ENCODE measurements around the gene KRTAP3-3.

KRTAP3-3 gene

DNA sequence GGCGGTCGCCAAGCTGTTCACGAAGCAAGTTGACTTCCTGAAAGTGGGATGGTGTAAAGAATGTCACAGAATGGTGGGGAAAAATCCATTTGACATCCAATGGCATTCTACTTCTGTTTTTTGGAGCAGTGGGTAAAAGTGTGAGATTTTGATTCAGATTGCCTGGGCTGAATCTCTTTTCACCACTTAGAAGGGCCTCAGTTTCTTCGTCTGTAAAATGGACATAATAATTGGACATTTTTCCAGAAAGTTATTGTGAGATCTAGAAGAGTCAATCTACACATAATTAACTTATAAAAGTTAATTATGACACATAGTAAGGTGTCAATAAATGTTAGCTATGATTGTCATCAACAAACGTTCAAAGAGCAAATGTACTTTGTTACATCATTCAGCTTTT lies 12.8 kb downstream of the KRTAP3-3 start:
- Histone ChIP-seq H3K79me1 (ENCODE audit: low read length) (peaks cover 3% of the 10 kb centered on the region), H2BK120ac (ENCODE audit: insufficient read depth, low read length, poor library complexity) (no peak overlapping the region), H2AFZ (ENCODE audit: insufficient read depth, low read length, poor library complexity) (no peak overlapping the region), H3K79me2 (ENCODE audit: control insufficient read depth, insufficient read depth, low read length, poor library complexity) (no peaks in the 10 kb centered on the region), H3K4me2 (ENCODE audit: low read length) (no peak overlapping the region), H3K36me3 (ENCODE audit: control insufficient read depth in 1 of 2, insufficient read depth in 2 of 2, low read length in 2 of 2) (no peaks in the 10 kb centered on the region), H2BK5ac (ENCODE audit: low read depth, low read length, poor library complexity) (no peak overlapping the region), H3K9me3 (ENCODE audit: insufficient read depth, low read depth, low read length) (no peaks in the 10 kb centered on the region), H3K4me3 (ENCODE audit: low read depth, low read length) (no peak overlapping the region), H3K18ac (ENCODE audit: low read length) (no peak overlapping the region), H4K8ac (ENCODE audit: low read depth, low read length) (no peak overlapping the region), H2BK12ac (ENCODE audit: low read length) (no peak overlapping the region), H3K9ac (ENCODE audit: low read length) (no peak overlapping the region), H4K12ac (ENCODE audit: low read depth, low read length) (no peak overlapping the region), H2AK5ac (ENCODE audit: low read length) (no peak overlapping the region), H4K91ac (ENCODE audit: low read depth, low read length) (no peak overlapping the region), H3K14ac (ENCODE audit: low read length) (no peak overlapping the region), H3K27me3 (ENCODE audit: insufficient read depth, low read length) (no peaks in the 10 kb centered on the region), H3K23ac (ENCODE audit: low read length) (no peak overlapping the region), H3K4ac (ENCODE audit: low read depth, low read length) (no peak overlapping the region), H3K4me1 (ENCODE audit: control insufficient read depth in 1 of 2, insufficient read depth in 2 of 2, low read length in 2 of 2) (peaks cover 7 to 16% of the 10 kb centered on the region in 2 experiments), H3K27ac (ENCODE audit: low read depth, low read length) (peak overlapping the region; percentile 20)
- WGBS (ENCODE audit: extremely low coverage, insufficient coverage, insufficient read length), result no CpG with 5 or more reads among the region's 5 CpGs
- no peak for DNase-seq

DNA sequence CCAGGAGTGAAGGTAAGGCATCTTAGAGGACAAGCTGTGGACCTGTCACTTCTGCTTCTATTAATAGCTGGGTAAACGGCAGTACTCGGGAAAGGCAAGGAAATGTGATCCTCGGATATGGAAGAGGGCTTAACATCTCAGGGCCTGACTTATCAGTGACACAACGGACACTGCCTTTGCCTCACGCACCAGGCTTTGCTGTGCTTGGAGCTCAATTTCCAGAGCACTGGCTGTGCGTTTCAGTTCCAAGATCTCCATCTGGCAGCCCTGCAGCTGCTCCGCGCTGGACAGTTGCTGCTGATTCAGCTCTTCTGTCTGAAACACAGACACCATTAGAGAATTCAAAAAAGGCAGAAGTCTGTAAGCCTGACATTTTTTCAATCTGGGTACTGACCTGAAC lies 13.4 kb downstream of the KRTAP3-3 start:
- H2BK120ac ChIP-seq (ENCODE audit: insufficient read depth, low read length, poor library complexity), result no peak overlapping the region
- peaks cover 3% of the 10 kb centered on the region for H3K79me1 ChIP-seq (ENCODE audit: low read length)
- H2AFZ ChIP-seq (ENCODE audit: insufficient read depth, low read length, poor library complexity), result no peak overlapping the region
- no peak overlapping the region for H2BK5ac ChIP-seq (ENCODE audit: low read depth, low read length, poor library complexity)
- H3K4me3 ChIP-seq (ENCODE audit: low read depth, low read length), result no peak overlapping the region
- H3K18ac ChIP-seq (ENCODE audit: low read length), result no peak overlapping the region
- peak overlapping the region; percentile 20 for H3K27ac ChIP-seq (ENCODE audit: low read depth, low read length)
- H3K4me1 ChIP-seq (ENCODE audit: control insufficient read depth in 1 of 2, insufficient read depth in 2 of 2, low read length in 2 of 2), result peaks cover 7 to 16% of the 10 kb centered on the region in 2 experiments
- H3K14ac ChIP-seq (ENCODE audit: low read length), result no peak overlapping the region
- H2BK12ac ChIP-seq (ENCODE audit: low read length), result no peak overlapping the region
- WGBS (ENCODE audit: extremely low coverage, insufficient coverage, insufficient read length), result no CpG with 5 or more reads among the region's 8 CpGs
- no peak overlapping the region for H2AK5ac ChIP-seq (ENCODE audit: low read length)
- H3K23ac ChIP-seq (ENCODE audit: low read length), result no peak overlapping the region
- H3K79me2 ChIP-seq (ENCODE audit: control insufficient read depth, insufficient read depth, low read length, poor library complexity), result no peaks in the 10 kb centered on the region
- H3K9me3 ChIP-seq (ENCODE audit: insufficient read depth, low read depth, low read length), result no peaks in the 10 kb centered on the region
- H4K12ac ChIP-seq (ENCODE audit: low read depth, low read length), result no peak overlapping the region
- no peak for DNase-seq
- H4K8ac ChIP-seq (ENCODE audit: low read depth, low read length), result no peak overlapping the region
- no peaks in the 10 kb centered on the region for H3K27me3 ChIP-seq (ENCODE audit: insufficient read depth, low read length)
- no peaks in the 10 kb centered on the region for H3K36me3 ChIP-seq (ENCODE audit: control insufficient read depth in 1 of 2, insufficient read depth in 2 of 2, low read length in 2 of 2)
- no peak overlapping the region for H3K4ac ChIP-seq (ENCODE audit: low read depth, low read length)
- H3K4me2 ChIP-seq (ENCODE audit: low read length), result peak overlapping the region; percentile 7
- no peak overlapping the region for H4K91ac ChIP-seq (ENCODE audit: low read depth, low read length)
- H3K9ac ChIP-seq (ENCODE audit: low read length), result no peak overlapping the region

DNA sequence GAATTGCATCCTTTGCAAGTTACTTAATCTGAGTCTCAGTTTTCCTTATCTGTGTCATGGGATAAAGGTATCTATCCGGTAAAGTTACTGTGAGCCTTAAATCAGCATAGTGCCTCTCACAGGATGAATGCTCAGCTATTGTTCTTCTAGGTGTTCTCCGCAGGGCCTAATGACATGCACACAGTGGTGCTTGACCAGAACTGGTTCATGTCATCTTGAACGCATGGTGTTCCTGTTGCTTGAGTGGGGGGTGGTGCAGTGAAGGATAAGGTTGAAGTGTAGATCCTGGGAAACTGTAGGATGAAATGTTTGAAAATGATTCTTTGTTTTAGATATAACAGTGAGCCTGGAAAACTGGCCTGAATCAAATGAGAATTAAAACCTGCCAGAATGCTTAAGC lies 13.8 kb downstream of the KRTAP3-3 start:
- no peak overlapping the region for H4K12ac ChIP-seq (ENCODE audit: low read depth, low read length)
- H2AFZ ChIP-seq (ENCODE audit: insufficient read depth, low read length, poor library complexity), result no peak overlapping the region
- WGBS (ENCODE audit: extremely low coverage, insufficient coverage, insufficient read length), result no CpG with 5 or more reads among the region's 3 CpGs
- H3K9me3 ChIP-seq (ENCODE audit: insufficient read depth, low read depth, low read length), result no peaks in the 10 kb centered on the region
- H2BK12ac ChIP-seq (ENCODE audit: low read length), result no peak overlapping the region
- H3K27ac ChIP-seq (ENCODE audit: low read depth, low read length), result peak overlapping the region; percentile 6
- H3K14ac ChIP-seq (ENCODE audit: low read length), result no peak overlapping the region
- H3K4me3 ChIP-seq (ENCODE audit: low read depth, low read length), result no peak overlapping the region
- H3K36me3 ChIP-seq (ENCODE audit: control insufficient read depth in 1 of 2, insufficient read depth in 2 of 2, low read length in 2 of 2), result no peaks in the 10 kb centered on the region
- H4K91ac ChIP-seq (ENCODE audit: low read depth, low read length), result no peak overlapping the region
- no peaks in the 10 kb centered on the region for H3K79me2 ChIP-seq (ENCODE audit: control insufficient read depth, insufficient read depth, low read length, poor library complexity)
- H3K4me2 ChIP-seq (ENCODE audit: low read length), result peak overlapping the region; percentile 7
- no peak overlapping the region for H3K4ac ChIP-seq (ENCODE audit: low read depth, low read length)
- peaks cover 7 to 16% of the 10 kb centered on the region in 2 experiments for H3K4me1 ChIP-seq (ENCODE audit: control insufficient read depth in 1 of 2, insufficient read depth in 2 of 2, low read length in 2 of 2)
- no peak for DNase-seq
- H3K9ac ChIP-seq (ENCODE audit: low read length), result no peak overlapping the region
- no peak overlapping the region for H2BK120ac ChIP-seq (ENCODE audit: insufficient read depth, low read length, poor library complexity)
- no peak overlapping the region for H4K8ac ChIP-seq (ENCODE audit: low read depth, low read length)
- H3K79me1 ChIP-seq (ENCODE audit: low read length), result peaks cover 3% of the 10 kb centered on the region
- no peaks in the 10 kb centered on the region for H3K27me3 ChIP-seq (ENCODE audit: insufficient read depth, low read length)
- H3K18ac ChIP-seq (ENCODE audit: low read length), result no peak overlapping the region
- H2BK5ac ChIP-seq (ENCODE audit: low read depth, low read length, poor library complexity), result no peak overlapping the region
- no peak overlapping the region for H2AK5ac ChIP-seq (ENCODE audit: low read length)
- no peak overlapping the region for H3K23ac ChIP-seq (ENCODE audit: low read length)

DNA sequence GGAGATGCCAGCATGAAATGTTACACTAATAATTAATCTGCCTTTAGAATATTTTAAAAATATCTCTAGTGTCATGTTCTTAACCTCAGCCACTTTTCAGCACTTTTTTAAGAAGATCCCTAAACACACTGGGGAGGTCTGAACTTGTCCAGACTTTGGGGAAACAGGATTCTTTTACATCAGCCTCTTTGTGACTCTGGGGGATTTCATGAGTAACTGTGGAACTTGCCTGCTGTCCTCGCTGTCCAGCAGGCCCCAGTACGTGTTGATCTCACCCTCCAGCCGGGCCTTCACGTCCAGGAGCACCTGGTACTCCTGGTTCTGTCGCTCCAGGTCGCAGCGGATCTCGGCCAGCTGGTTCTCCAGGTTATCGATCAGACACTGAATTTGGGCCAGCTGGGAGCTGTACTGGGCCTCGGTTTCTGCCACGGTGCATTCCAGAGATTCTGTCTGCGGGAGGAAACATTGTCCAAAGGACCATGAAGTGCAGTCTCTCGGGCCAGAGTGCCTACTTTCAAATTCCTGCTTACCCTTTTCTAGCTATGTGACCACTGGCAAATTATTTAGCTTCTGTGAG lies 15.3 kb downstream of the KRTAP3-3 start:
- Histone ChIP-seq H2BK120ac (ENCODE audit: insufficient read depth, low read length, poor library complexity) (no peak overlapping the region), H3K4me3 (ENCODE audit: low read depth, low read length) (no peak overlapping the region), H2AFZ (ENCODE audit: insufficient read depth, low read length, poor library complexity) (peak overlapping the region; percentile 75), H2BK12ac (ENCODE audit: low read length) (peak overlapping the region; percentile 8), H3K36me3 (ENCODE audit: control insufficient read depth in 1 of 2, insufficient read depth in 2 of 2, low read length in 2 of 2) (no peaks in the 10 kb centered on the region), H3K9ac (ENCODE audit: low read length) (no peak overlapping the region), H3K27me3 (ENCODE audit: insufficient read depth, low read length) (no peaks in the 10 kb centered on the region), H4K91ac (ENCODE audit: low read depth, low read length) (peak overlapping the region; percentile 25), H2BK5ac (ENCODE audit: low read depth, low read length, poor library complexity) (peak overlapping the region; percentile 18), H3K79me2 (ENCODE audit: control insufficient read depth, insufficient read depth, low read length, poor library complexity) (no peaks in the 10 kb centered on the region), H3K23ac (ENCODE audit: low read length) (no peak overlapping the region), H4K12ac (ENCODE audit: low read depth, low read length) (no peak overlapping the region), H3K79me1 (ENCODE audit: low read length) (peaks cover 3% of the 10 kb centered on the region), H3K4me2 (ENCODE audit: low read length) (no peak overlapping the region), H3K9me3 (ENCODE audit: insufficient read depth, low read depth, low read length) (no peaks in the 10 kb centered on the region), H4K8ac (ENCODE audit: low read depth, low read length) (no peak overlapping the region), H3K27ac (ENCODE audit: low read depth, low read length) (peak overlapping the region; percentile 4), H3K4me1 (ENCODE audit: control insufficient read depth in 1 of 2, insufficient read depth in 2 of 2, low read length in 2 of 2) (peaks cover 7 to 16% of the 10 kb centered on the region in 2 experiments), H2AK5ac (ENCODE audit: low read length) (no peak overlapping the region), H3K4ac (ENCODE audit: low read depth, low read length) (no peak overlapping the region), H3K18ac (ENCODE audit: low read length) (no peak overlapping the region), H3K14ac (ENCODE audit: low read length) (no peak overlapping the region)
- no peak for DNase-seq
- no CpG with 5 or more reads among the region's 13 CpGs for WGBS (ENCODE audit: extremely low coverage, insufficient coverage, insufficient read length)

Measured in trophoblast cell (in vitro differentiated cells and primary cell).